Parathyroid adenoma (tissue), 2 donors: ENCODE measurements around the gene FAM110D.

ENCODE experiments used
- H2AFZ ChIP-seq: fragments of 300-600 bp; sonication (generic); one replicate; pipeline ENCODE4 v1.7.0; 2017; ENCODE audit warnings: antibody characterized with exemption, mild to moderate bottlenecking
- H3K27ac ChIP-seq: fragments of 300-600 bp; sonication (generic); one replicate; pipeline ENCODE4 v1.7.0; 2017
- H3K27me3 ChIP-seq: fragments of 300-600 bp; sonication (generic); one replicate; pipeline ENCODE4 v1.7.0; 2017; ENCODE audit warnings: low read length; ENCODE audit not compliant: control insufficient read depth, insufficient read depth
- H3K36me3 ChIP-seq: fragments of 300-600 bp; sonication (generic); one replicate; pipeline ENCODE4 v1.7.0; 2017; ENCODE audit warnings: low read length; ENCODE audit not compliant: control insufficient read depth, insufficient read depth
- H3K4me1 ChIP-seq: fragments of 300-600 bp; sonication (generic); one replicate; pipeline ENCODE4 v1.7.0; 2017; ENCODE audit warnings: control low read depth
- H3K4me2 ChIP-seq: fragments of 300-600 bp; sonication (generic); one replicate; pipeline ENCODE4 v1.7.0; 2017; ENCODE audit warnings: low read length
- H3K4me3 ChIP-seq: fragments of 300-600 bp; sonication (generic); one replicate; pipeline ENCODE4 v1.7.0; 2017; ENCODE audit warnings: low read depth, low read length
- H3K79me2 ChIP-seq: fragments of 300-600 bp; sonication (generic); one replicate; pipeline ENCODE4 v1.7.0; 2017; ENCODE audit warnings: control low read depth
- H3K9ac ChIP-seq: fragments of 300-600 bp; sonication (generic); one replicate; pipeline ENCODE4 v1.7.0; 2017; ENCODE audit warnings: mild to moderate bottlenecking
- H3K9me3 ChIP-seq: fragments of 300-600 bp; sonication (generic); one replicate; pipeline ENCODE4 v1.7.0; 2017; ENCODE audit warnings: low read length; ENCODE audit not compliant: control insufficient read depth
- CTCF ChIP-seq: fragments of 300-600 bp; sonication (generic); IDR thresholded peaks from one replicate; pipeline ENCODE4 v1.7.0; 2017; ENCODE audit warnings: antibody characterized with exemption, mild to moderate bottlenecking
- donor health status: primary hyperparathyroidism.

Gene FAM110D

DNA sequence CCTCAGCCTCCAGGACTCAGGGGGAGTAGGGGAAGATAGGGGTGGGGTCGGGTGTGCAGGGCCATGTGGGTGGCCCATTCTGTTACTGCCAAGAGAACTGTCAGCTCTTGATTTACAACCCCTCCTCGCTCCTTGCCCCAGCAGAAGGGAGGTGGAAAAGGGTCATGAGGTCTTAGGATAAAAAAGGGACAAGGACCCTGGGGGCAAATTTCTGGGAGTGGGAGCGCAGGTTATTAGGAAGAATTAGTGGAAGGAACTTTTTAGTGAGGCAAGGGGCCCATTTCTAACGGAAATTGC, 812 bp downstream of the FAM110D start:
- Histone ChIP-seq H3K9me3 (no peaks in the 10 kb centered on the region), H3K27me3 (no peaks in the 10 kb centered on the region), H3K4me1 (no peaks in the 10 kb centered on the region), H3K27ac (no peak overlapping the region), H3K4me3 (peak overlapping the region; percentile 29), H3K9ac (no peak overlapping the region), H3K79me2 (no peaks in the 10 kb centered on the region), H3K36me3 (no peaks in the 10 kb centered on the region), H2AFZ (no peak overlapping the region), H3K4me2 (no peak overlapping the region)
- TF ChIP-seq CTCF: no peak

DNA sequence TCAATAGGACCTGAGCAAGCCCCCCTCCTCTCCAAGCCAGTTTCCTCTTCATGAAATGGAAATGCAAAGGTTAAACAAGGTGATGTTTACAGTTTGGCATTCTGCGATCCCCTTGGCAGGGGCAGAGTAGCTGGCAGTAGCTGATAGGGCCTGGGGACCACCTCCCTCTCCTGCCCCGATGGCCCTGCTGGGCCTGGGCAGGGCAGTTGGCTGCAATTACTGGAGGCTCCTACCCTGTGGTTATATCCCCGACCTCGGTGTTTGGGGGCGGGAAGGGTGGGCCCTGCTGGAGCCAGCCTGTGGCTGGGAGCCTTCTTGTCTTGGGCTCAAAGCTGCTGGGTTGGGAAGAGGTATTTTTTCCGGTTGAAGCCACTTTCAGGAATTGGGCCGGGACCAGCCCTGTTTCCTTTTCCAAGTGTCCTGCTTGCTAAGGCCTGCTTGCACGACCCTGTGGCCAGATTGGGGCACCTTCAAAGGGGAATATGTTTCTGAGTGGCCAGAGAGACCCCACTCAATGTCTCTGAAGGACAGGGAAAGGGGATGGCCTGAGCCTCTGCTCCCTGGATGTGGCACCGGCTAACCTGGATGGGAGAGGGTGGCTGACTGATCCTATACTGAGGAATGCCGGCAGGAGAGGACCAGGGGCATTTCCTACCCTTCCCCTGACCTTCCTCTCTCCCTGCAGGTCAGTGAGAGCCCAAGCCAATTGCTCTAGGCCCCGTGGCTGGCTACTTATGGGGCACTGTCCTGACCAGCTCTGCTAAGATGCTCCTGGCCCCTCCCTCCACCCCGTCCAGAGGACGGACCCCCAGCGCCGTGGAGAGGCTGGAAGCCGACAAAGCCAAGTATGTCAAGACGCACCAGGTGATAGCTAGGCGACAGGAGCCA, 1.9 kb downstream of the FAM110D start:
- H3K4me2 ChIP-seq: peak overlapping the region; percentile 85
- no peaks in the 10 kb centered on the region for H3K36me3 ChIP-seq
- H3K27me3 ChIP-seq: no peaks in the 10 kb centered on the region
- no peaks in the 10 kb centered on the region for H3K79me2 ChIP-seq
- no peak for TF ChIP-seq CTCF
- no peaks in the 10 kb centered on the region for H3K4me1 ChIP-seq
- H3K27ac ChIP-seq: peak overlapping the region; percentile 54
- peak overlapping the region; percentile 42 for H3K4me3 ChIP-seq
- no peaks in the 10 kb centered on the region for H3K9me3 ChIP-seq
- peak overlapping the region; percentile 85 for H2AFZ ChIP-seq
- no peak overlapping the region for H3K9ac ChIP-seq

DNA sequence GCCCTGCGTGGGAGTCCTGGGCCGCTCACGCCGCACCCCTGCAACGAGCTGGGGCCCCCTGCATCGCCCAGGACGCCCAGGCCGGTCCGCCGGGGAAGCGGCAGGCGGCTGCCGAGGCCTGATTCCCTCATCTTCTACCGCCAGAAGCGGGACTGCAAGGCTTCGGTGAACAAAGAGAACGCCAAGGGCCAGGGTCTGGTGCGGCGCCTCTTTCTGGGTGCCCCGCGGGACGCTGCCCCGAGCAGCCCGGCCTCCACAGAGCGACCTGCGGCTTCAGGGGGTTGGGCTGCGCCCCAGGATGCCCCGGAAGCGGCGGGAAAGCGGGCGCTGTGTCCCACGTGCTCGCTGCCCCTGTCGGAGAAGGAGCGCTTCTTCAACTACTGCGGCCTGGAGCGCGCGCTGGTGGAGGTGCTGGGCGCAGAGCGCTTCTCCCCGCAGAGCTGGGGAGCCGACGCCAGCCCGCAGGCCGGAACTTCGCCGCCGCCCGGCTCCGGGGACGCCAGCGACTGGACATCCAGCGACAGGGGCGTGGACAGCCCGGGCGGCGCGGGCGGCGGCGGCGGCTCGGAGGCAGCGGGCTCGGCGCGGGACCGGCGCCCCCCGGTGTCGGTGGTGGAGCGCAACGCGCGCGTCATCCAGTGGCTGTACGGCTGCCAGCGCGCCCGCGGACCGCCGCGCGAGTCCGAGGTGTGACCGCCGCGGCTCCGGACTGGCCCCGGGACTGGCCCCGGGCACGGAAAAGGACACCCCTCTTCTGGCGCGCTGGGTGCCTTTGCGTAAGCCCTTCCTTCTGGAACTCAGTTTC, 2.7 kb downstream of the FAM110D start:
- H3K27ac ChIP-seq: peak overlapping the region; percentile 19
- H3K9me3 ChIP-seq: no peaks in the 10 kb centered on the region
- peak overlapping the region; percentile 85 for H2AFZ ChIP-seq
- peak overlapping the region; percentile 85 for H3K4me2 ChIP-seq
- TF ChIP-seq CTCF: no peak
- H3K36me3 ChIP-seq: no peaks in the 10 kb centered on the region
- no peaks in the 10 kb centered on the region for H3K79me2 ChIP-seq
- no peaks in the 10 kb centered on the region for H3K4me1 ChIP-seq
- H3K4me3 ChIP-seq: peak overlapping the region; percentile 46
- no peaks in the 10 kb centered on the region for H3K27me3 ChIP-seq
- H3K9ac ChIP-seq: no peak overlapping the region

DNA sequence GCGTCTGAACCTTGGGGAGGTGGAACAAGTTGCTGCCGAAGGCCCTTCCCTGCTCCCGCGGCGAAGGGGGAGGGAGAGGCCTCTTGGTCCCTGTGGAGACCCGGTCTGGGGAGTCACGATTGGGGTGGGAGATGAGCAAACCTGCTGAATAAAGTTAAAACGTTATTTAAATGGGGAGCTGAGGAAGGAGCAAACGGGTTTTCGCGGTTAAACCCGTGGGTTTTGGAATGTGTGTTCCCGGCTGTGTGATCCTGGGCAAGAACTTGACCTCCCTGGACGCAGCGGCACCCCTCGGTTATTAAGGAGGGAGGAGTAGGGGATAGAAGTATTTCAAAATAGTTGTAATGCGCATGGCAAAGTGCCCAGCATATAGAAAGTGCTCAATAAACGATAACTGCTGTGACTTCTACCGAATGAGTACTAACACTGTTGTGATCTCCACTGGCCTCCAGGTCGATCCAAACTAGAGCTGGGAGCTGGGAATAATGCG, 3.4 kb downstream of the FAM110D start:
- Histone ChIP-seq H2AFZ (peak overlapping the region; percentile 69), H3K4me2 (peak overlapping the region; percentile 85), H3K27me3 (no peaks in the 10 kb centered on the region), H3K27ac (no peak overlapping the region), H3K79me2 (no peaks in the 10 kb centered on the region), H3K9me3 (no peaks in the 10 kb centered on the region), H3K4me1 (no peaks in the 10 kb centered on the region), H3K9ac (no peak overlapping the region), H3K4me3 (peak overlapping the region; percentile 46), H3K36me3 (no peaks in the 10 kb centered on the region)
- no peak for TF ChIP-seq CTCF
